ENCODE data around the gene NTRK1.

DNA sequence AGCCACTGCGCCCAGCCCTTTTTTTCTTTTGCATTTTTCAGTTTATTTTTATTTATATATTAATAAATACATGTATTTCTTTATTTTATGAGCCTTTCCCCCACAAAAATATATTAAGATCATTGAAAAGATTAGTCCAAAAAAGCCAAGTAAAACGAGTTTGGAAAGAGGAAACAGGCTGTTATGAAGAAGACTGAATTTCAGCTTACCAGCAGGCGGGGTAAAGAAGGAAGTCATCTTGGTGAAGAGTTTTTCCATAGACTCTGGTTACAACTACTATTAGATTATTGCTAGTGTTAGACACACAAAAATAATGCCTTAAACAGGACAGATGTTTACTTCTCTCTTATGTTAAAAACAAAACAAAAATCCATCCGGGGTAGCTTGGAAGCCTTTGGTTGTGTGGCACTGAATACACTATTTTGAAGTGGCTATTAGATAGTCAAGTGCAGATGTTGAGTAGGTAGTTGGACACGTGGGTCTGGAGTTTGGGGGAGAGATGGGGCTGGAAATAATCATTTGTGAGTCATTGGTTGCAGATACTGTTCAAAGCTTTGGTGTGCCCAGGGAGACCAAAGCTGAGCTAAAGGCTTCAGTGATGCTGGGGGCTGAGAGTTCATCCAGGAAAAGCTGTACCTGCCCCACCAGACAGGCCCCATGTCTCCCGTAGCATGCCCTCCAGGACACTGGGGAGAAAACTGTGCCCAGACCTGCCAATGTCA is 51.1 kb downstream of the NTRK1 start:
- no peak for TF ChIP-seq SMC3 (IDR thresholded peaks at IDR 0.05; ENCODE audit: low read length)
- TF ChIP-seq TGIF2 (CRISPR knock-in tag; IDR thresholded peaks at IDR 0.05): no peak
- no peak for TF ChIP-seq MYC (CRISPR knock-in tag; IDR thresholded peaks at IDR 0.05; ENCODE audit: borderline replicate concordance)
- TF ChIP-seq SP5 (CRISPR knock-in tag; IDR thresholded peaks at IDR 0.05; ENCODE audit: borderline replicate concordance, low read depth): no peak
- TF ChIP-seq SYNCRIP (IDR thresholded peaks at IDR 0.05; ENCODE audit: insufficient read depth, low read depth, low read length): no peak
- TF ChIP-seq POLR2A (IDR thresholded peaks at IDR 0.05; ENCODE audit: insufficient read depth in 1 of 2, low read depth in 2 of 2, low read length in 2 of 2): no peak
- no peak for TF ChIP-seq CTCF (CRISPR knock-in tag; IDR thresholded peaks at IDR 0.05)
- TF ChIP-seq MEIS1 (CRISPR knock-in tag; IDR thresholded peaks at IDR 0.05; ENCODE audit: borderline replicate concordance): no peak
- no peak for TF ChIP-seq ARNTL (CRISPR knock-in tag; IDR thresholded peaks at IDR 0.05)
- no peak for TF ChIP-seq FIP1L1 (IDR thresholded peaks at IDR 0.05; ENCODE audit: borderline replicate concordance, insufficient read depth, low read depth, low read length)
- TF ChIP-seq ZNF441 (CRISPR knock-in tag; IDR thresholded peaks at IDR 0.05; ENCODE audit: borderline replicate concordance): no peak
- no peak for TF ChIP-seq ZNF138 (CRISPR knock-in tag; IDR thresholded peaks at IDR 0.05; ENCODE audit: low read depth)

All from HepG2 (cell line).